ENCODE results near the gene EXT2.

DNA sequence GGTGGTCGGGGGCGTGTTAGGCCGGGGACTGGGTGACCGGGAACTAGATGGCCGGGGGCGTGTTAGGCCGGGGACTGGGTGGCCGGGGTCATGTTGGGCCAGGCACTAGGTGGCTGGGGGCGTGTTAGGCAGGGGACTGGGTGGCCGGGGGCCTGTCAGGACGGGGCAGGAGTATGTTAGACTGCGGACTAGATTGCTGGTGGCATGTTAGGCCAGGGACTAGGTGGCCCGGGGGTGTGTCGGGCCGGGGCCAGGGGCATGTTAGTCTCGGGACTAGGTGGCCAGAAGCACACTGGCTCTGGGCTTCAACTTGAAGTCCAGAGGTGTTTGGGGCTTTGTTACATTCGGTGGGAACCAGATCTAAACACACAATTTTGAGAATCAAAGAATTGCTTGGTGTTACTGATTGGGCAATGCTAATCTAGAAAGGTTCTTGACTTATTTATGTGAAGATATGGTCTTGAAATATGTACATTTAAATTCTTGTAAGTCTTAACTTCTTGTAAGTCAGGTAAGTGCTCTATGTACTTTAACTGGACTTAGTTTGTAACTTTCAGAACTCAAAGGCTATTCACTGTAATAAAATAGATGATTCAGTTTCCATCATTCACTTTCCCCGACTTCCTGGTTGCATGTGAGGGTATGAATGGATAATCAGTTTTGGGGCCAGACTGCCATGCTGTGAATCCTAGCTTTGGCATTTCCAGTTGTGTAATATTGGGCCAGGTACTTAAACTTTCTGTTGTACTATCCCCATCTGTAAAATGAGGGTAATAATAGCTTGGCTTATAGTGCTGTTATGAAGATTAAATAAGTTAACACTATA is 1.1 kb downstream of the EXT2 start:
- TF ChIP-seq, protein P1, sequence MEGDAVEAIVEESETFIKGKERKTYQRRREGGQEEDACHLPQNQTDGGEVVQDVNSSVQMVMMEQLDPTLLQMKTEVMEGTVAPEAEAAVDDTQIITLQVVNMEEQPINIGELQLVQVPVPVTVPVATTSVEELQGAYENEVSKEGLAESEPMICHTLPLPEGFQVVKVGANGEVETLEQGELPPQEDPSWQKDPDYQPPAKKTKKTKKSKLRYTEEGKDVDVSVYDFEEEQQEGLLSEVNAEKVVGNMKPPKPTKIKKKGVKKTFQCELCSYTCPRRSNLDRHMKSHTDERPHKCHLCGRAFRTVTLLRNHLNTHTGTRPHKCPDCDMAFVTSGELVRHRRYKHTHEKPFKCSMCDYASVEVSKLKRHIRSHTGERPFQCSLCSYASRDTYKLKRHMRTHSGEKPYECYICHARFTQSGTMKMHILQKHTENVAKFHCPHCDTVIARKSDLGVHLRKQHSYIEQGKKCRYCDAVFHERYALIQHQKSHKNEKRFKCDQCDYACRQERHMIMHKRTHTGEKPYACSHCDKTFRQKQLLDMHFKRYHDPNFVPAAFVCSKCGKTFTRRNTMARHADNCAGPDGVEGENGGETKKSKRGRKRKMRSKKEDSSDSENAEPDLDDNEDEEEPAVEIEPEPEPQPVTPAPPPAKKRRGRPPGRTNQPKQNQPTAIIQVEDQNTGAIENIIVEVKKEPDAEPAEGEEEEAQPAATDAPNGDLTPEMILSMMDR (IDR thresholded peaks at IDR 0.05): no peak
- no peak for TF ChIP-seq POLR2A (IDR thresholded peaks at IDR 0.05)
